Measurements from ENCODE around the gene PPP2R3B. TPM values are rescaled to one million over a fixed set of nuclear protein-coding genes. Genes with fewer than 3 reads are reported as not detected.

PPP2R3B gene
- total RNA-seq, 4 donors from 2014 or later = 9.7 to 15.2 (median 12.3) TPM

DNA sequence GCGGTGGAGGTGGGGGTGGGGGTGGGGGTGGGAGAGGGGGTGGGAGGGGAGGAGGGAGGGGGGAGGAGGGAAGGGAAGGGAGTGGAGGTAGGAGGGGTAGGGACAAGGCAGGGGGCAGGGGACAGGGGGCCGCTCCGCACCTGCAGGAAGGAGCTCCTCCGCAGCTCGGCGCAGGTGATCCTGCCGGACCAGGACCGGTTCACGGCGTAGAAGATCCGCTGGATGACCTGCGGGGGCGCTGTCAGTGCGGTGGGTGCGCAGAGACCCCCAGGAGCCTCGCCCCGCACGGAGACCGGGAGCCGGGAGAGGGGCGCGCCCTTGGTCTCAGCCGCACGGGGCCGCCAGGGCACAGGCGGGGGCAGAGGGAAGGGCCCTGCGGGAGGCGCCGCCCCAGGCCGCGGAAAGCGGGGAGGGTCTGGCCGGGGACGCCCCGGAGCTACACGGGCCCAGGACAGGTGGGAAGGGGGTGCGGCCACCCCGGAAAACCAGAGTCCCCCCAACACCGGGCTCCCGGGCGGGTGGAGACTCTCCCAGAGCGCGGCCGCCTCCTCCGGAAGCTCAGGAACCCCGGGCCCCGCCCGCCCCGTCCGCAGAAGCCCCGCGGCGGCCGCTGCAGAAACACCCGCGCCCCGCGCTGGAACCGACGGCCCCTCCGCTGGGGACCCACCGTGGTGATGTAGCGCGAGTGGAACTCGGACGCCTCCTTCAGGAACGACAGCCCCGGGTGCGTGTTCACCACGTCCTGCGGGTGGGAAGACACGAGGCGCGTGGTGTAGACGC lies 40.5 kb downstream of the PPP2R3B start:
- H3K36me3 ChIP-seq = no peaks in the 10 kb centered on the region
- TF ChIP-seq, protein P1, sequence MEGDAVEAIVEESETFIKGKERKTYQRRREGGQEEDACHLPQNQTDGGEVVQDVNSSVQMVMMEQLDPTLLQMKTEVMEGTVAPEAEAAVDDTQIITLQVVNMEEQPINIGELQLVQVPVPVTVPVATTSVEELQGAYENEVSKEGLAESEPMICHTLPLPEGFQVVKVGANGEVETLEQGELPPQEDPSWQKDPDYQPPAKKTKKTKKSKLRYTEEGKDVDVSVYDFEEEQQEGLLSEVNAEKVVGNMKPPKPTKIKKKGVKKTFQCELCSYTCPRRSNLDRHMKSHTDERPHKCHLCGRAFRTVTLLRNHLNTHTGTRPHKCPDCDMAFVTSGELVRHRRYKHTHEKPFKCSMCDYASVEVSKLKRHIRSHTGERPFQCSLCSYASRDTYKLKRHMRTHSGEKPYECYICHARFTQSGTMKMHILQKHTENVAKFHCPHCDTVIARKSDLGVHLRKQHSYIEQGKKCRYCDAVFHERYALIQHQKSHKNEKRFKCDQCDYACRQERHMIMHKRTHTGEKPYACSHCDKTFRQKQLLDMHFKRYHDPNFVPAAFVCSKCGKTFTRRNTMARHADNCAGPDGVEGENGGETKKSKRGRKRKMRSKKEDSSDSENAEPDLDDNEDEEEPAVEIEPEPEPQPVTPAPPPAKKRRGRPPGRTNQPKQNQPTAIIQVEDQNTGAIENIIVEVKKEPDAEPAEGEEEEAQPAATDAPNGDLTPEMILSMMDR (IDR thresholded peaks at IDR 0.05) = no peak
- TF ChIP-seq POLR2A (IDR thresholded peaks at IDR 0.05) = no peak

DNA sequence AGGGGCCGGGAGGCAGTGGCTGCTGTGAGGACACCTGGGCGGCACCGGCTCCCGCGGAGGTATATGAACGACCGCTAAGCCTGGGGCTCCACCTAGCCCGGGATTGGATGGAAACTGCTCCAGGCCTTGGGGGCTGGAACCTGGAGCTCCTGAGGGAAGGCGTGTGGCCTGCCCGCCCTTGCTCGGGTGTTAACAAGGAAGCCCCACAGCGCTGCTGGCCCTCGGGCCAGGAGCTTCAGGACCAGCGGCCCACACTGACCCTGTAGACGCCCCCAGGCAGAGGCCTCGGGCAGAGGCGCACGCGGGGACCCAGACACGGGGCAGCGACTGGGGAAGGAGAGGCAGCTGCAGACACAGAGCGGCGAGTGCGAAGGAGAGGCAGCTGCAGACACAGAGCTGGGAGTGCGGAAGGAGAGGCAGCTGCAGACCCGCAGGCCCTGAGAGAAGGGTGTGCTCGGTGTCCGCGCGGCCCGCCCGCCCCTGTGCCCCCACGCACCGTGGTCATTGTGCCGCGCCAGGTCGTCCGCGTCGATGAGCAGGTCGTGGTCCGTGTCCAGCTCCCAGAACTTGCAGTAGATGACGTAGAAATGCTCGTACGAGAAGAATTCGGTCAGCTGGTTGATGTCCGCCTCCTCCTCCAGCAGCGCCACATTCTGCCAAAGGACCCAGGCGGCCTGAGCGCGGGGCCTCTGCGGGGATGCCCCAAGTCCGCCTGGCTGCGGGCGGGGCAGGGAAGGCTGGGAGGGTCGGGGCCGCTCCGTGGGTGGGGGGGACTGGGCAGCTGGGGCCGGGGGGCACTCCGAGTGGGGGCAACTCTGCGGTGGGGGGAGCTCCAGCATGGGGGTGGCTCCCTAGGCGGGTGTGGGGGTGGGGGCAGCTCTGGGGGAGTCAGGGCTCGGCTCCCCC lies 41.4 kb downstream of the PPP2R3B start:
- Histone ChIP-seq H3K4me3 (replicated peaks in 1 of 3) (no peak overlapping the region), H3K9me3 (no peaks in the 10 kb centered on the region), H3K4me1 (no peaks in the 10 kb centered on the region), H3K27me3 (no peaks in the 10 kb centered on the region), H3K36me3 (no peaks in the 10 kb centered on the region), H3K27ac (no peak overlapping the region)
- DNase-seq = no peak
- 95% methylated on average over 36 to 45 of the region's 63 CpGs for WGBS, 2 donors
- intact Hi-C loops (cut with DNase I) = no loop called here
- TF ChIP-seq, protein P1 (IDR thresholded peaks at IDR 0.05) = no peak
- no peak for TF ChIP-seq POLR2A (IDR thresholded peaks at IDR 0.05)

More for the DNA sequence above, 40.5 kb downstream of the PPP2R3B start:
- DNase-seq = no peak
- H3K9me3 ChIP-seq = no peaks in the 10 kb centered on the region
- H3K4me1 ChIP-seq = no peaks in the 10 kb centered on the region
- H3K27ac ChIP-seq = no peak overlapping the region
- 94 to 97% methylated on average over 63 to 64 of the region's 75 CpGs for WGBS, 2 donors
- intact Hi-C loops (cut with DNase I) = no loop called here
- H3K27me3 ChIP-seq = no peaks in the 10 kb centered on the region
- no peak overlapping the region for H3K4me3 ChIP-seq (replicated peaks in 1 of 3)

DNA sequence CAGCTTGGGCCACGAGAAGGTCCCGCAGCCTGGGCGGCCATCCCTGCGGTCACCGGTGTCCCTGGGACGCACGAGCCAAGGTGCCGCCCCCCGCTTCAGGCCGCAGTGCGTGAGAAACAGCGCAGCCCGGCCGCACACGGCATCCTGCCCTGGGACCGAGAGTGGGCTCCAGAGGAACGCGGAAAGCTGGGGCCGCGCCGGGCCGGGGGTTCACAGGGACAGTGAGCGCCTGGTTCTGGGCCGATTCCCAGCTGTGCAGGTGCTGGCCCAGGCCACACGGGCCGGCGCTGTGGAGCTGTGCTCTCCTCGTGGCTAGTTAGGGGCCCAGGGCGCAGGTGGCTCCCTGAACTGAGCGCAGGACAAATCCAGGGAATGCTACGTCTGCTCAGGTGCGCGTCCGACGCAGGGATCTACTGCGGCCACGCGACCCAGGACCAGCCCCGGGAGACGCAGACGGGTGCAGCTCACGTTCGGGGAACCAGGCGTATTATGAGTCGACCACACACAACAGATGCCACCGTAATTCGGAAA lies 42.3 kb downstream of the PPP2R3B start:
- Histone ChIP-seq H3K36me3 (no peaks in the 10 kb centered on the region), H3K4me1 (no peaks in the 10 kb centered on the region), H3K27me3 (no peaks in the 10 kb centered on the region), H3K27ac (no peak overlapping the region), H3K9me3 (no peaks in the 10 kb centered on the region), H3K4me3 (replicated peaks in 1 of 3) (no peak overlapping the region)
- intact Hi-C loops (cut with DNase I) = no loop called here
- WGBS, 2 donors = 98 to 99% methylated on average over 16 to 35 of the region's 47 CpGs
- no peak for TF ChIP-seq POLR2A (IDR thresholded peaks at IDR 0.05)
- TF ChIP-seq, protein P1 (IDR thresholded peaks at IDR 0.05) = no peak
- no peak for DNase-seq

DNA sequence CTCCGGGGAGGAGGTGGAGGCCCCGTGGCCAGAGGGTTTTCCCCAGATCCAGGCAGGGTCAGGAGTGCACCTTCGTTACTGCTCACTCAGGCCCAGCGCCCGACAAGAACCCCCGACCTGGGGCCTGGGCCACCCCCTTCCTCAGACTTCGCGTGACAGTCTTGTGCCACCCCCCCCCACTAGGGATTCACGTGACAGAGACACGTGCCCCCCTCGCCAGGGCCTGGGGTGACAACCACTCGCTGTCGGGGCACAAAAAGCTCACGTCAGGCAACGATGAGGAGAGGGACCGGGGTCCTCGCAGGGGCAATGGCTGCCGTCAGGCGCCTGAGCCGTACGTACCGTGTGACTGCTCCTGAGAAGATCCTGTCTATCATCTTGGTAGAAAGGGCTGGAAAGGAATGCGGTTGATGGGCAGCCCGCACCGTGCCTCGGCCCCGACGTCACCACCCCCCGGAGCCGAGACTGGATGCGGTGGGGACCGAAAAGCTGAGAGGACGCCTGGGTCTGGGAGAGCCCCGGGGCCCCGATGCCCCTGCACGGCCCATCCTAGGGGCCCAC lies 45.1 kb downstream of the PPP2R3B start:
- Histone ChIP-seq H3K9me3 (no peaks in the 10 kb centered on the region), H3K4me1 (no peaks in the 10 kb centered on the region), H3K27me3 (no peaks in the 10 kb centered on the region), H3K36me3 (no peaks in the 10 kb centered on the region), H3K27ac (no peak overlapping the region), H3K4me3 (replicated peaks in 1 of 3) (no peak overlapping the region)
- intact Hi-C loops (cut with DNase I) = no loop called here
- no peak for TF ChIP-seq POLR2A (IDR thresholded peaks at IDR 0.05)
- TF ChIP-seq, protein P1 (IDR thresholded peaks at IDR 0.05) = no peak
- no peak for DNase-seq
- 95 to 99% methylated on average over 31 to 32 of the region's 36 CpGs for WGBS, 2 donors
